Stimulated activated CD4-positive, alpha-beta T cell treated with anti-CD3 and anti-CD28 coated beads, Interleukin-12 subunit alpha, Interleukin-12 subunit beta, amount 100 ng/mL, for 4 hours (primary cell): ENCODE data around the gene MMS19.
A peak's percentile ranks its signal among the peaks of the same experiment; 100 is the strongest.
"Not testable (repeated sequence)": the region's sequence is repeated elsewhere in the genome, so short reads cannot be mapped to it uniquely, and the experiment has no call there.

ENCODE experiments used
- DNase-seq: peaks from one replicate; pipeline ENCODE4 v3.0.0-alpha.2; 2020

MMS19 gene

DNA sequence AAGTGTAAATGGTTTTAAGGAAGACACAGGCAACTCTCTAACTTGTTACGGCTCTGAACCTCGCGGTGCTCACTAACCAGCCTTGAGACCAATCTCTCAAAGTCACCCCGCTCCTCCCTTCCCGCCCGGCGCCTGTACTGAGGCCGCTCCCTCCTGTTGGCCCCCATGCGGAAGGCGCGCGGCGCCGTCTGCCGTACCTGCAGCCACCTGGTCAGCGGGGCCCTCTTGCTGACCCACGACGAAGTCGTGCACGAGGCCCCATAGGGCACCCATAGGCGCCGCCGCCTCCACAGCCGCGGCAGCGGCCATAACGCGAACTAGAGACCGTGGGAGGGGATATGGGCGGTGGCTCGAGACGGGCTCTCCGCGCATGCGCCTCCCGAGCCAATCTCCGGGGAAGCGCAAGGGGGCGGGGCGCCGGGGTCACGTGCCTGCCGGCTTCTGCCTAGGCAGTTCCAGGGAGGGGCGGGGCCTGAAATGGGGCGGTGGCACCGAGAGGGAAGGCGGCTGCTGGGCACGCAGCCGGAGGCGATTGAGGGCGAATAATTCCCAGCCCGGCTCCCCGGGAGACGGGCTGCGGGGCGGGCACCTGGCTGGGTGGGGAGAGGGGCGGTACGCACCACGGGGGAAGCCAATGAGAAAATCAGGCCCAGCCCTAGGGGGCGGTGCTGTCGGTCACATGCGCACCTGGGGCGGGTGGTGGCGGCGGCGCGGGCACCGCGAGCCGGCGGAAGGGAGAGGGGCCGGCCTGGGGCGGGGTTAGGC lies at the start of gene MMS19:
Gene MMS19, minus strand, starts transcription at position 347 of the 765 bp plus-strand sequence. Its CDS starts 38 bp downstream, at position 309.
- DNase-seq: peak; percentile 100

DNA sequence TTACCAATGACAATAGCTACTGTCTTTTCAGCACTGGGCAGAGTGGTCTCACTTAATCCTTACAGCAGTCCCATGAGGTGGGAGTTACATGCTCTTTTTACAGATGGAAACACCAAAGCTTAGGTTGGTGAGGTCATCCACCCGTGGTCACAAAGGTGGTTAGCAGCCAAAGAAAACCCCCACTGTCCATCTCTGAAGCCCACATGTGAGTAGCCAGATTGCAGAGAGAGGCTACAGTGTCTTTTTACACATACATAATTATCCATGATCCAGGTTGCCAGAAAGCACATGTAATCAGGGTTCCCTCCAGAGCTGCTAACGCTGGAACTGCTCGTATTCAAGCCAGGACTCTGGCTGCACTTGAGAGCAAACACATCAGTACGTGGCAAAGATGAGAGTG lies 49.7 kb upstream of the MMS19 start:
- no peak for DNase-seq

DNA sequence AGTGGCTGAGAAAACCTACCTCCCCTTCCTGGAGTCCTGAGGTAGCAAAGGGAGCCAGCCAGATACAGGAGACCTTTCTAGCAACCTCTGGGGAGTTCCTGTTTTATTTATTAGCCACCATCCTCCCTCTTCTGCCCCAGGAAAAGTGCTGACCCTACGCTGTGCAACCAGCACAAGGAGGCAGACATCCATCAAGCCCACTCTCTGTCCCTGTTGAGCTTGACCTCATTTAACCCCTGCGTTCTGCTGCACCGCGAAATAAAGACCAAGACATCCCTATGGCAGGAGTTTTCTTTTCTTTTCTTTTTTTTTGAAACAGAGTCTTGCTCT lies 49.0 kb upstream of the MMS19 start:
- DNase-seq: no peak

DNA sequence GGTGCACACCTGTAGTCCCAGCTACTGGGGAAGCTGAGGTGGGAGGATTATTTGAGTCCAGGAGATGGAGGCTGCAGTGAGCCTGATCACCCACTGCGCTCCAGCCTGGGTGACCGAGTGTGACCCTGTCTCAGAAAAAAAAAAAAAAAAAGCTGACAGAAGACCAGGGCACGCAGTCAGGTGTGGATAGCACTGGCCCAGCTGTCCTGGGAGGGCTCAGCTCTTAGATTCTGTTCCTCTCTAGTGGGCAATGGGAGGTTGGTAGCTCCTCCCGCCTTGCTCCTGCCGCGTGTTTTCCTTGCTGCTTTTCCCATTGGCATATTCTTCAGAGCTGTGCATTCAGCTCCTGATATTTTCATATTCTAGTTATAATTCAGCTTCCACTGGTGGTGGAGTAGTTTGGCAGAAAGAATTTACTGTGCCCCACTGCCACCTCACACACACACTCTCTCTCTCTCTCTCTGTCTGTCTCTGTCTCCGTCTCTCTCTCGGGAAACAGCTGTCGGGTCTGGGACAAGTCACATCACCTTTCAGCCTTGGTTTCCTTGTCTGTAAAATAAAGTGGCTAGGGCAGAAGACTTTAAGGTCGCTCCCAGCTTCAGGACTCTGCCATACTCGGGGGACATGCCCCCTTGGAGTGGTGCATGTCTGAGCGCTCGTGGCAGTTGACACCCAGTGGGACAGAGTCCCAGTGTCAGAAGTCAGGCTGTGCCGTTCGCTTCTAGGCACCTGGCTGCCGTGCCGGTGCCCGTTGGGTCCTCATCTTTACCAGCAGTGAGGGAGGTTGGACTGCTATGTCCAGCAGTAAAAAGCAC lies 48.4 kb upstream of the MMS19 start:
- DNase-seq: no peak

- peak; percentile 52 for DNase-seq
These were observed 44.9 kb upstream of the MMS19 start for GRCh38 chr10:97543025-97543546.

GRCh38 chr10:97542169-97543024 lies 44.2 kb upstream of the MMS19 start:
- peak; percentile 41 for DNase-seq

DNA sequence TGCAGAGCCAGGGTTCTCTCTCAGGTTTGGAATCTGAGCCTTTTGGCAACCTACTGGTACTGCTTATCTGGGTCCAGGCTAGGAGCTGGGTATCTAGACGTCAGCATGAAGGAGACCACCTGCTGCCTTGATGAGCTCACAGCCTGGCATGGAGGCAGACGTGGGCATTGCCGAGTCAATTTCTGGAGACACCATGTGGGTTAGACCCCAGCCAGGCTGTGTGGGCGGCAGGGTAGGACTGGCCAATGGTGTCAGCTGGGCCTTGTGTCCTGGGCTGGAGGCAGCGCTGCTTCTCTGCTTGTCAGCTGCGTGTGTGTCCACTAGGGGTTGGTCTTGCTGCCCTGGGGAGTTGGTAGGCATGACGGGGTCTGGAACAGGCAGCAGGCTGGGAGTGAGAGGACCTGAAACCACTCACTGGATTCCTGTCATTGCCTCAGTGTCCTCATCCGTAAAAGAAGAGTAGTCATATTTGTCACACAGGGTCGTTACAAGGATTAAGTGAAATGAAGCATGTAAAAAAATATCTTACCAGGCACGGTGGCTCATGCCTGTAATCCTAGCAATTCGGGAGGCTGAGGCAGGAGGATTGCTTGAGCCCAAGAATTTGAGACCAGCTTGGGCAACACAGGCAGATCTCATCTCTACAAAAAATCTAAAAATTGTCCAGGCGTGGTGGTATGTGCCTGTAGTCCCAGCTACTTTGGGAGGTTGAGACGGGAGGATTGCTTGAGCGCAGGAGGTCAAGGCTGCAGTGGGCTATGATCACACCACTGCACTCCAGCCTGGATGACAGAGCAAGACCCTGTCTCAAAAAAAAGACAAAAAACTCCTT lies 42.7 kb upstream of the MMS19 start:
- DNase-seq: no peak

DNA sequence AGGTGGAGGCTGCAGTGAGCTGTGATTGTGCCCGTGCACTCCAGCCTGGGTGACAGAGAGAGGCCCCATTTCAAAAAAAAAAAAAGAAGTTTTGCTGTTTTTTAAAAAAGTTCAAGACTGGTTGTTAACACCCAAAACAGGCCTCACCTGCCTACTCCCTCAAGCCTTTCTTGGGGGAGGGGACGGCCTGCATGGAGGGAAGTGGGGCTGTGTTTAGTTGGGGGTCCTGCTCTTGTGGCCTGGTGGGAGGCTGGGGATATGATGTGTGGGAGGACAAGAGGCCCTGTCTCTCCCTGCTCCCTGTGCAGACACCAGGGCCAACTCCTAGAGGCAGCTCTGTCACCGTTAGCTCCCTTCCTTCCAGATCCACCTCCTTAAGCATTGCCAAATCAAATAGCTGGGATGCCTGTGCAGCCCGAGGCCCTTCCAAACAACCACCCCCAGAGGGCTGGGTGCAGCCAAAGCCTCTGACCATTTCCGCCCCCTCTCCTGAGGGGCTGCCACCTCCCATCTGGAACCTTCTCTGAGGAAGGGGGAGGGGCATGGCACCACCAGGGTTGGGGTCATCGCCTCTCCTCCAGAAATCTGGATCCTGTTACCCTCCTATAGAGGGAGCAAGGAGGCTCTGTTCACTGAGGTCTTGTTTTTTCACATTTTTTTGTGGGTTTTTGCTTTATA lies 41.4 kb upstream of the MMS19 start:
- DNase-seq: no peak

DNA sequence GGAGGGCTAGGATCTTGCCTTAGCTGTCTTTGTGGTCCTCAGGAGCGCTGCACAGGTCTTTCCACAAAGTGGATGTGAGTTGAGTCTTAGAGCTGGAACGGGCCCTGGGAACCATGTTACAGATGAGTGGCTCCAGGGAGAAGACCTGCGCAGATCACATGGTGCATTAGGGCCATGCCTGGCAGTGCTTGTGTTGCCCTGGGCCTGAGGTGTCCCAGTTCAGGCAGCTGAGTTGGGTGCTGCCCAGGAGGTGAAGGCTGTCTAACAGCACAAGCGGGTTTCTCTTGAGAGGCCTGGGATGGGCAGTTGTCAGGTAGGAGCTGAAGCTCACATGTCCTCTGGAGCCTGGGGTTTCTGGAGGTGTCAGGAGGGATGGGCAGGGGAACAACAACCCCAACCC lies 40.6 kb upstream of the MMS19 start:
- DNase-seq: no peak

- DNase-seq: no peak
These were observed 40.2 kb upstream of the MMS19 start for GRCh38 chr10:97538411-97538810.

GRCh38 chr10:97537186-97537869 lies 39.1 kb upstream of the MMS19 start:
- no peak for DNase-seq

- DNase-seq: peak; percentile 36
These were observed 36.6 kb upstream of the MMS19 start for GRCh38 chr10:97534746-97535367.

DNA sequence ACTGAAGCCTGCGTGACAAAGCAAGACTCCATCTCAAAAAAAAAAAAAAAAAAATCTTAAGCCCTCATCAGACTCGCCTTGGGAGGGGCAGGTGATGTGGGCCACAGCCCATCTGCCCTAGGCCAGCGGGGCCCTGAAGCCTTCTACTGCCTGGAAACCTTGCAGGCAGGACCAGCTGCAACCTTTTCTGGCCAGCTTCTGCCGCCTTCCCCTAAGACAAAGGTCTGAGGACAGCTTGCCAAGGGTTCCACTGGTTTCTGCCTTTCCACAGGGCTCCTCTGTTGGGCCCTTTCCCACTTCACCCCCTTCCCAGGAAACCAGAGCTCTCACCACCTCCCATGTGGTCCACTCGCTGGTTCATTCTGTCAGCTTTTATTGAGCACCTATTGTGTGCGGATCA lies 35.7 kb upstream of the MMS19 start:
- no peak for DNase-seq

DNA sequence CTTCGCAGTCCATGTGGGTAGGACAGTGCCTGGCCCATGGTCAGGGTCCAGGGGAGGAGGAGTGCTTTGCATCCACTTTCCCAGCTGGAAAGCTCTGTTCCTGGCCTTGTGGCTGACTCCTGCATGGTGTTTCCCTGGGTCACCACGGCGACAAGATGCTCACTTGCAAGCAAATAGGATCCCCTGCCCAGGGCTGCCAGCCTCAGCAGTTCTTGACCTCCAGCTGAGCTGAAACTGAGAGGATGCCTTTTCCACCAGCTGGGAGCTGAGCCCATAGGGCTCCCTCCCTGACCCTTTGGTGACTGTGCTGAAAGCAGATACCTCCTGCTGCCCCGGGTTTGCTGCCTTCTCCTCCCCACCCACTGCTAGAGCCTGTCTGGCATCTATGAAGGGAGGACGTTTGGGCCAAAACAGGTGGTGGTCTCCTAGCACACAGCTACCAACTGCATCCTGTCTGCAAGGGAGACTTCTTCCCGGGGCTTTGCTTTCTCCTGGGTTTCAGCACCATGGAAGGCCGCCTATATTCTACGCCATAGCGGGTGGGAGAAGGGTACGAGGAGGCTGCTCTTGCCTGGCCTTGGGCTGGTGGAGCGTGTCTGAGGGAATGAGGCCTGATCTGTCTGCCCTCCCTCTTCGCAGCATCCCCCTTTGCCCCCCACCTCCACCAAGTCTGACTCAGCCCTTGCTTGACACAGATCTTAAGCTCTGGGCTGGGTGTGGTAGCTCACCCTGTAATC lies 34.9 kb upstream of the MMS19 start:
- no peak for DNase-seq

DNA sequence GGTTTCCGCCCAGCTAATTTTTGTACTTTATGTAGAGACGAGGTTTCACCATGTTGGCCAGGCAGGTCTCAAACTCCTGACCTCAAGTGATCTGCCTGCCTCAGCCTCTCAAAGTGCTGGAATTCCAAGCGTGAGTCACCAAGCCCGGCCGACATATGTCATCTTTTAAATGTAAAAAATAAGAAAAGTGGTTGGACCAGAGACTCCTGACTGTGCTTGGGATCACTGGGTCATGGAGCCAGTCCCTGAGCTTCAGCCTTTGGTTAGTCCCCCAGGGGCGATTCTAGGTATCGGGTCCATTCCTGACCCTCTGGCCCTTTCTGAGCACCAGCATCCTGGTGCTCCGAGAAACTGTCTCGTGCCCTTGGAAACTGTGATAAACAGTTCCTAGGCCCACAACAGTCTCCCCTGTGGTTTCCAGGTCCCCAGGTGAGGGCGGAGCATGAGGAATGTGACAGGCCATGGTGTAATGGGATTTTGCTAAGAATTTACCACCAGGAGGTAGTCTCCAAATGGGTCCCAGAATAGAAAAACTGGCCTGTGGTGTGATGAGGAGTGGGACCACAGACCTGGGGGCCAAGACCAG lies 33.3 kb upstream of the MMS19 start:
- DNase-seq: no peak

GRCh38 chr10:97529685-97530465 lies 31.7 kb upstream of the MMS19 start:
- no peak for DNase-seq

- DNase-seq: not testable (repeated sequence)
These were observed 30.7 kb upstream of the MMS19 start for GRCh38 chr10:97528876-97529275.

- DNase-seq: no peak
These were observed 27.5 kb upstream of the MMS19 start for GRCh38 chr10:97525683-97526110.
